IMR-90 (cell line): Measurements from ENCODE around the gene BRINP1. TPM values are rescaled to one million over a fixed set of nuclear protein-coding genes. Genes with fewer than 3 reads are reported as not detected.

Experiments used
- ATAC-seq: fragments of 200-7000 bp; cut with Tn5 transposase; 2 replicates; pipeline ENCODE4 v1.9.1; 2020; ENCODE audit warnings: low read depth, mild to moderate bottlenecking, moderate library complexity
- BruUV-seq: library from RNA; stranded (reverse); fragments of 400-500 nt; replicated peaks from 2 replicates; lab custom pipeline; 2021; lab: Mats Ljungman, UMichigan
- CTCF ChIA-PET: fragments of 300-600 bp; formaldehyde crosslinking; extraction: SDS; loops from one replicate; lab custom pipeline; 2021; ENCODE audit warnings: antibody characterized with exemption; lab: Yijun Ruan, JAX
- POLR2A ChIA-PET: fragments of 300-600 bp; sonication (Branson Sonifier 250); formaldehyde crosslinking; loops from one replicate; lab custom pipeline; 2022; ENCODE audit warnings: antibody characterized with exemption; ENCODE audit not compliant: unreplicated experiment; lab: Charles Lee
- DNase-seq: peaks from one replicate; pipeline ENCODE4 v3.0.0; 2013
- H2AFZ ChIP-seq: replicated peaks from 2 replicates; pipeline ENCODE3; 2013; ENCODE audit warnings: low read length, mild to moderate bottlenecking; ENCODE audit not compliant: poor library complexity
- H2AK5ac ChIP-seq: 2 replicates; pipeline ENCODE4 v1.6.1; 2013; ENCODE audit warnings: low read depth, low read length, inconsistent platforms
- H2AK9ac ChIP-seq: replicated peaks from 2 replicates; pipeline ENCODE3; 2013; ENCODE audit warnings: mild to moderate bottlenecking, low read depth, low read length, moderate library complexity; ENCODE audit not compliant: poor library complexity
- H2BK120ac ChIP-seq: 2 replicates; pipeline ENCODE4 v1.6.1; 2013; ENCODE audit warnings: low read depth, low read length, inconsistent platforms
- H2BK15ac ChIP-seq: 3 replicates; pipeline ENCODE4 v1.6.1; 2013; ENCODE audit warnings: low read depth, low read length, inconsistent platforms
- H2BK20ac ChIP-seq: 2 replicates; pipeline ENCODE4 v1.6.1; 2013; ENCODE audit warnings: low read depth, mild to moderate bottlenecking, inconsistent platforms, low read length, moderate library complexity
- H2BK5ac ChIP-seq: 2 replicates; pipeline ENCODE4 v1.6.1; 2013; ENCODE audit warnings: mild to moderate bottlenecking, low read depth, low read length, inconsistent platforms; ENCODE audit not compliant: poor library complexity, severe bottlenecking
- H3K14ac ChIP-seq: replicated peaks from 2 replicates; pipeline ENCODE4 v1.6.1; 2013; ENCODE audit warnings: low read depth, low read length, inconsistent platforms
- H3K18ac ChIP-seq: 2 replicates; pipeline ENCODE4 v1.6.1; 2013; ENCODE audit warnings: low read depth, low read length, control low read depth
- H3K23ac ChIP-seq: 2 replicates; pipeline ENCODE4 v1.6.1; 2013; ENCODE audit warnings: low read depth, low read length, inconsistent platforms
- H3K27ac ChIP-seq: 2 replicates; pipeline ENCODE4 v1.5.1; 2013; ENCODE audit warnings: mild to moderate bottlenecking, control low read depth, low read length; ENCODE audit not compliant: insufficient read depth
- H3K27me3 ChIP-seq: 2 replicates; pipeline ENCODE4 v1.6.1; 2013; ENCODE audit warnings: low read length; ENCODE audit not compliant: control insufficient read depth, insufficient read depth
- H3K36me3 ChIP-seq: 2 replicates; pipeline ENCODE4 v1.6.1; 2013; ENCODE audit warnings: low read length, mixed read lengths; ENCODE audit not compliant: control insufficient read depth, insufficient read depth
- H3K4ac ChIP-seq: 2 replicates; pipeline ENCODE4 v1.6.1; 2013; ENCODE audit warnings: low read depth, low read length, inconsistent platforms
- H3K4me1 ChIP-seq: 2 replicates; pipeline ENCODE4 v1.6.1; 2013; ENCODE audit warnings: low read length, mixed read lengths; ENCODE audit not compliant: control insufficient read depth, insufficient read depth
- H3K4me2 ChIP-seq: 2 replicates; pipeline ENCODE4 v1.6.1; 2013; ENCODE audit warnings: low read depth, mild to moderate bottlenecking, control low read depth, low read length, moderate library complexity
- H3K4me3 ChIP-seq: 2 replicates; pipeline ENCODE4 v1.5.1; 2013; ENCODE audit warnings: low read depth, mild to moderate bottlenecking, control low read depth, low read length, moderate library complexity; ENCODE audit not compliant: insufficient read depth
- H3K56ac ChIP-seq: 2 replicates; pipeline ENCODE4 v1.6.1; 2013; ENCODE audit warnings: low read length, inconsistent platforms; ENCODE audit not compliant: insufficient read depth; ENCODE audit errors: extremely low read depth
- H3K79me1 ChIP-seq, 2 experiments: 2 replicates each; pipeline ENCODE4 v1.6.1; 2013; ENCODE audit warnings: low read length in 2 of 2, inconsistent platforms in 1 of 2, low read depth in 1 of 2
- H3K9ac ChIP-seq: 2 replicates; pipeline ENCODE4 v1.6.1; 2013; ENCODE audit warnings: low read depth, low read length, control low read depth
- H3K9me1 ChIP-seq: 2 replicates; pipeline ENCODE4 v1.6.1; 2013; ENCODE audit warnings: low read length, inconsistent platforms; ENCODE audit not compliant: insufficient read depth
- H3K9me3 ChIP-seq: 2 replicates; pipeline ENCODE4 v1.6.1; 2013; ENCODE audit warnings: low read length; ENCODE audit not compliant: control insufficient read depth, insufficient read depth
- H4K20me1 ChIP-seq: 2 replicates; pipeline ENCODE4 v1.6.1; 2013; ENCODE audit warnings: low read length, inconsistent platforms; ENCODE audit not compliant: insufficient read depth
- H4K5ac ChIP-seq: 2 replicates; pipeline ENCODE4 v1.6.1; 2013; ENCODE audit warnings: mild to moderate bottlenecking, low read depth, low read length, control low read depth
- H4K8ac ChIP-seq, 2 experiments: 2 replicates each; pipeline ENCODE4 v1.6.1; 2013; ENCODE audit warnings: low read depth in 2 of 2, low read length in 2 of 2, control low read depth in 1 of 2, inconsistent platforms in 1 of 2
- H4K91ac ChIP-seq: 2 replicates; pipeline ENCODE4 v1.6.1; 2013; ENCODE audit warnings: low read depth, low read length, inconsistent platforms; ENCODE audit not compliant: insufficient read depth
- BHLHE40 ChIP-seq: fragments of 150-350 bp; IDR thresholded peaks from 2 replicates; pipeline ENCODE4 v1.6.1; 2016; ENCODE audit warnings: mild to moderate bottlenecking, low read depth, low read length
- CHD1 ChIP-seq: IDR thresholded peaks from 2 replicates; pipeline ENCODE4 v1.6.1; 2012; ENCODE audit warnings: low read depth, low read length, improper control_type of control experiment
- FOS ChIP-seq: fragments of 150-350 bp; IDR thresholded peaks from 2 replicates; pipeline ENCODE4 v1.6.1; 2016; ENCODE audit warnings: low read depth, low read length
- MAFK ChIP-seq: IDR thresholded peaks from 2 replicates; pipeline ENCODE4 v1.6.1; 2012; ENCODE audit warnings: low read depth, low read length, improper control_type of control experiment
- MXI1 ChIP-seq: IDR thresholded peaks from 2 replicates; pipeline ENCODE4 v1.6.1; 2012; ENCODE audit warnings: low read depth, mild to moderate bottlenecking, low read length, moderate library complexity, borderline replicate concordance
- POLR2A ChIP-seq: IDR thresholded peaks from 2 replicates; pipeline ENCODE4 v1.6.1; 2012; ENCODE audit warnings: mild to moderate bottlenecking, low read depth, low read length
- RCOR1 ChIP-seq: IDR thresholded peaks from 2 replicates; pipeline ENCODE4 v1.6.1; 2012; ENCODE audit warnings: mild to moderate bottlenecking, low read length, improper control_type of control experiment; ENCODE audit not compliant: insufficient replicate concordance
- SMC3 ChIP-seq: fragments of 150-350 bp; IDR thresholded peaks from 2 replicates; pipeline ENCODE4 v1.6.1; 2016; ENCODE audit warnings: low read depth, mild to moderate bottlenecking, antibody characterized with exemption, low read length, moderate library complexity
- USF2 ChIP-seq: fragments of 150-350 bp; IDR thresholded peaks from 2 replicates; pipeline ENCODE4 v1.6.1; 2017; ENCODE audit warnings: mild to moderate bottlenecking, antibody characterized with exemption, low read length, low read depth
- dilution Hi-C: fragments of 300-500 bp; cut with HindIII; formaldehyde crosslinking; loops from one replicate; pipeline ENCODE4 v1.14.3; 2018; ENCODE audit warnings: low sequenced_read_pairs; ENCODE audit not compliant: unreplicated experiment
- in situ Hi-C: fragments of 300-500 bp; cut with MboI; formaldehyde crosslinking; loops from 3 replicates; pipeline ENCODE4 v1.14.3; 2019; ENCODE audit warnings: low sequenced_read_pairs, inconsistent platforms, mixed read lengths
- intact Hi-C: fragments of 100-400 bp; cut with micrococcal nuclease; formaldehyde crosslinking; loops from 2 replicates; pipeline ENCODE4 v1.10.0; 2022
- polyA plus RNA-seq, 3 experiments: library from polyadenylated mRNA; depleted of rRNA; stranded (reverse); fragments of >200 nt; gene quantifications; 2 replicates each; pipeline ENCODE4 v1.2.3, GENCODE V29; 2012; ENCODE audit warnings: low replicate concordance in 1 of 3
- total RNA-seq: library from RNA; depleted of rRNA; stranded (reverse); fragments of >200 nt; gene quantifications from 2 replicates; pipeline ENCODE4 v1.2.3, GENCODE V29; 2012

The BRINP1 gene
- total and polyA plus RNA-seq, 2 of the 4 experiments (the other 2 are of a cell fraction) = under 0.01 TPM; not detected in 1

- no peaks in the 10 kb centered on the region for H3K9me1 ChIP-seq
- H3K4me3 ChIP-seq = no peak overlapping the region
- H4K8ac ChIP-seq = no peak overlapping the region
- no peak overlapping the region for H3K18ac ChIP-seq
- ATAC-seq (no peak), DNase-seq (no peak)
- H3K9me3 ChIP-seq = peaks cover 7% of the 10 kb centered on the region; the same call in 1 of the 2 replicates
- TF ChIP-seq MAFK (no peak), CHD1 (no peak), MXI1 (no peak), RCOR1 (no peak), BHLHE40 (no peak), SMC3 (no peak), FOS (no peak), POLR2A (no peak), USF2 (no peak)
- no TSS peak for BruUV-seq
- dilution Hi-C loops (no loop called here), in situ Hi-C loops (no loop called here), intact Hi-C loops (no loop called here)
- no peak overlapping the region for H3K14ac ChIP-seq
- no peak overlapping the region for H2AFZ ChIP-seq
- no peak overlapping the region for H3K27ac ChIP-seq
- no peak overlapping the region for H3K9ac ChIP-seq
- H2AK5ac ChIP-seq = no peak overlapping the region
- H2AK9ac ChIP-seq = no peak overlapping the region
- H3K79me1 ChIP-seq = no peaks in the 10 kb centered on the region
- H3K4me1 ChIP-seq = no peaks in the 10 kb centered on the region
- no peak overlapping the region for H2BK5ac ChIP-seq
- no peak overlapping the region for H3K4me2 ChIP-seq
- H3K56ac ChIP-seq = no peak overlapping the region
- no peak overlapping the region for H3K4ac ChIP-seq
- CTCF ChIA-PET = no interaction called here
- no peak overlapping the region for H2BK120ac ChIP-seq
- H4K20me1 ChIP-seq = no peaks in the 10 kb centered on the region
- no peak overlapping the region for H2BK20ac ChIP-seq
- H3K27me3 ChIP-seq = no peaks in the 10 kb centered on the region
- no peak overlapping the region for H4K5ac ChIP-seq
- H3K36me3 ChIP-seq = no peaks in the 10 kb centered on the region
- H4K91ac ChIP-seq = no peak overlapping the region
- H2BK15ac ChIP-seq = no peak overlapping the region
- POLR2A ChIA-PET = no interaction called here
- H3K23ac ChIP-seq = no peak overlapping the region
Observed at GRCh38 chr9:119117409-119117808, 251.8 kb downstream of the BRINP1 start.
